Subcutaneous adipose tissue (tissue), 4 donors: ENCODE measurements around the gene MTCL1. TPM values are rescaled to one million over a fixed set of nuclear protein-coding genes. Genes with fewer than 3 reads are reported as not detected.

ENCODE experiments used
- total RNA-seq, 4 donors: library from RNA; depleted of rRNA; stranded (reverse); fragments of >200 nt; gene quantifications; one replicate each; pipeline ENCODE4 v1.1.0, GENCODE V29; 2016
- TF ChIP-seq, protein P1 (sequence below): fragments of 450-650 bp; IDR thresholded peaks from one replicate; pipeline ENCODE4 v1.5.1; 2016; ENCODE audit warnings: low read depth, mild to moderate bottlenecking, control low read depth, antibody characterized with exemption, moderate library complexity

The MTCL1 gene
- total RNA-seq, 4 donors from 2014 or later, result 1.5 to 5.9 (median 2.7) TPM

- TF ChIP-seq, protein P1, sequence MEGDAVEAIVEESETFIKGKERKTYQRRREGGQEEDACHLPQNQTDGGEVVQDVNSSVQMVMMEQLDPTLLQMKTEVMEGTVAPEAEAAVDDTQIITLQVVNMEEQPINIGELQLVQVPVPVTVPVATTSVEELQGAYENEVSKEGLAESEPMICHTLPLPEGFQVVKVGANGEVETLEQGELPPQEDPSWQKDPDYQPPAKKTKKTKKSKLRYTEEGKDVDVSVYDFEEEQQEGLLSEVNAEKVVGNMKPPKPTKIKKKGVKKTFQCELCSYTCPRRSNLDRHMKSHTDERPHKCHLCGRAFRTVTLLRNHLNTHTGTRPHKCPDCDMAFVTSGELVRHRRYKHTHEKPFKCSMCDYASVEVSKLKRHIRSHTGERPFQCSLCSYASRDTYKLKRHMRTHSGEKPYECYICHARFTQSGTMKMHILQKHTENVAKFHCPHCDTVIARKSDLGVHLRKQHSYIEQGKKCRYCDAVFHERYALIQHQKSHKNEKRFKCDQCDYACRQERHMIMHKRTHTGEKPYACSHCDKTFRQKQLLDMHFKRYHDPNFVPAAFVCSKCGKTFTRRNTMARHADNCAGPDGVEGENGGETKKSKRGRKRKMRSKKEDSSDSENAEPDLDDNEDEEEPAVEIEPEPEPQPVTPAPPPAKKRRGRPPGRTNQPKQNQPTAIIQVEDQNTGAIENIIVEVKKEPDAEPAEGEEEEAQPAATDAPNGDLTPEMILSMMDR, result no peak
Measured at GRCh38 chr18:8732442-8733360, 27.3 kb downstream of the MTCL1 start.

DNA sequence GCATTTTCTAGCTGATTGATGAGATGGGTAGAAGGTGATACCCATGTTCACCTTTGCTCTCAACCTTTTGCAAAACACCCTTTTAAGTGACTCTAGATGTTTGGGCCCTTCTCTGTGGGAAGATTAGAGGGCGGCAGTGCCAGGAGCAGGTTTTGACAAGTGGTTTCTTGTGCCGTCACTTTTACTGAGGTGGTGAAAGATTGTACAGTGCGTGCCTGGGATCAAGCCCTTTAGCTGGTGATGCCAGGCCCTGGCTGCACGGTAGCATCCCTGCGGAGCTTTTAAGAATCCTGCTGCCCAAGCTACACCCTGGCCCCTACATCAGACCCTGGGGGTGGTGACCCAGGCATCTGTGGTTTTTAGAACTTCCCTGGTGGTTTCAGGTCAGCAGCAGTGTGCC, 29.1 kb downstream of the MTCL1 start:
- TF ChIP-seq, protein P1, result no peak

GRCh38 chr18:8735274-8735673, 29.9 kb downstream of the MTCL1 start:
- TF ChIP-seq, protein P1, result no peak

- TF ChIP-seq, protein P1, result no peak
Measured at GRCh38 chr18:8741117-8741516, 35.8 kb downstream of the MTCL1 start.

GRCh38 chr18:8741532-8741931, 36.2 kb downstream of the MTCL1 start:
- TF ChIP-seq, protein P1, result no peak

DNA sequence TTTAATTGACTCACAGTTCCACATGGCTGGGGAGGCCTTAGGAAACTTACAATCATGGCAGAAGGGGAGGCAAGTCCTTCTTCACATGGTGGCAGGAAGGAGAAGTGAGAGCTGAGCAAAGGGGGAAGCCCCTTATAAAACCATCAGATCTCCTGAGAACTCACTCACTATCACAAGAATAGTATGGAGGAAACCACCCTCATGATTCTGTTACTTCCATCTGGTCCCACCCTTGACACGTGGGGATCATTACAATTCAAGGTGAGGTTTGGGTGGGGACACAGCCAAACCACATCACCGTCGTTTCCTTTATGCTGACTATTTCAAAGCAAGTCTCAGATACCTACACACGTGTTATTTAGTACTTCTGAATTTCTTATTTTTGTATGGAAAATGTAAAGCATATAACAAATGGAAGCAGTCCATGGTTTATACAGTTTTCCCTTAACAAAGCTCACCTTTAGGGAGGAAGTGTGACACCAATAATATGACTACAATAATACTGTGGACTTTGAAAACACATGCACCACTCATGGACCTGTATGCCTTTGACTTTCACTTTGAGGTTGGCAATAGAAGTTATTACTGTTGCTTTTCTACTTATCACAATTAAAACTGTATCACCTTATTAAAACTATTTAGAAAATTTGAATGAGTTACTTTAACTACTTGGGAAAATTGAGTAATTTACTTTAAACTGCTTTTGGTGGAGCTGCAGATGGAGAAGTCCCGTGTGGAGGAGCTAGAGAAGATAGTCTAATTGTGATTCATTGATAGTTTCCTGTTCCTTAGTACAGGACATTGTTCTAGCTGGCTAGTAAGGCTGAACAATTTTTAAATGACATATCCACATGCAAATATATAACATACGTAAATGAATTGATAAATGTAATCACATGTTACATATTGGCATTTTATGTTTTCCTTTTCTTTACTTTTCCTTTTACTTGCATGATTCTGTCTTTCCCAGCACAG, 37.3 kb downstream of the MTCL1 start:
- TF ChIP-seq, protein P1, result no peak

DNA sequence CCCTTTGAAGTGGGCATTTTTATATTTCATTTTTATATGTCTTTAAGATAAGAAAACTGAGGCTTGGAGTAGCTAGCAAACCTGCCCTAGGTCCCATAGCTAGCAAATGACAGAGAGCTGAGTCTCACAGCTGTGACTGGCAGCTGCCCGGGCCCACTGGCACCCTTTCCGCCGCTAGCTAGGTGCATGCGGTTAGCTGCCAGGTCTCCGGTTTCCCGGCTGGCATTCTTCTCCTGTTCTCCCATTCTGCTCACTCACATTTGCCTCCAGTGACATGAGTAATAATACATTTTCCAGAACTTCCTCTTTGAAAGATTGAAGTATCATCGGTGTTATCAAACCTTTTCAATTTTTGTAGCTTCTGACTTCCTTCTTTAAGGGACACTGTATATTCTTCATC, 38.7 kb downstream of the MTCL1 start:
- TF ChIP-seq, protein P1, result no peak
